ENCODE results near the gene EFNB2. TPM values are rescaled to one million over a fixed set of nuclear protein-coding genes. Genes with fewer than 3 reads are reported as not detected.

EFNB2 gene
- total and polyA plus RNA-seq, 2 of the 8 experiments (the other 6 are each of a cell fraction or from before 2014, with no cell fraction given): 8.2 to 12.0 TPM

- no peak for TF ChIP-seq SIN3A (conservative IDR thresholded peaks at IDR 0.05 in 1 of 2, IDR thresholded peaks at IDR 0.05 in 1 of 2; ENCODE audit: low read depth in 1 of 2, low read length in 2 of 2)
- no peak for TF ChIP-seq CHD7 (IDR thresholded peaks at IDR 0.05; ENCODE audit: insufficient replicate concordance, low read length)
- no peak for TF ChIP-seq RNF2 (IDR thresholded peaks at IDR 0.05; ENCODE audit: borderline replicate concordance, low read depth, low read length, missing control alignments, poor library complexity, severe bottlenecking)
- no peak for TF ChIP-seq TCF12 (IDR thresholded peaks at IDR 0.05; ENCODE audit: low read depth, low read length)
- TF ChIP-seq BACH1 (IDR thresholded peaks at IDR 0.05; ENCODE audit: low read length): no peak
- no peak for TF ChIP-seq BCL11A (IDR thresholded peaks at IDR 0.05; ENCODE audit: low read depth in 2 of 2, low read length in 2 of 2)
These were observed 40.5 kb downstream of the EFNB2 start (continued) for GRCh38 chr13:106494936-106495335.

All from H1 (cell line).